SH-SY5Y (cell line): ENCODE data around the gene OR2J3.

Experiments used
- GATA2 ChIP-seq: IDR thresholded peaks from 2 replicates; pipeline ENCODE4 v1.6.1; 2011; ENCODE audit warnings: mild to moderate bottlenecking, low read depth, low read length
- GATA3 ChIP-seq: IDR thresholded peaks from 2 replicates; pipeline ENCODE4 v1.6.1; 2011; ENCODE audit warnings: low read depth, mild to moderate bottlenecking, low read length, moderate library complexity

DNA sequence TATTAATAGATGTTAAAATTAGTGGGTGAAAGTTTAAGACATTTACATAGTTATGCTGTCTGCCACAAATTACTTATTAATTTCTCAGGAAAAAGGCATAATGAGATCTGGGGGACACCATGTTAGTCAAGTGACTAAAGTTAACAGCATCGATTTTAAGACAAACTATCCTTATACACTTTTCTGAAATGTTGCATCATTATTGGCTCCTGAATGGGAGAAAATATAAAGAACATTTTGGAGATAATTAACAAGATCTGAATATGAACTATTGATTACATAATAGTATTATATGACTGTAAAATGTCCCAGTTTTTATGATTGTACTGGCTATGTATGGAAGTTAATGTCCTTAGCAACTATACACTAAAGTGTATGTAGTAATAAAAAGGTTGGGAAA, 28.7 kb upstream of the OR2J3 start:
- TF ChIP-seq GATA2 (no peak), GATA3 (no peak)
